ENCODE measurements around the gene TCHP. TPM values are rescaled to one million over a fixed set of nuclear protein-coding genes. Genes with fewer than 3 reads are reported as not detected.

Gene TCHP
- total RNA-seq, 1 donor from 2014 or later, result 20.6 TPM

DNA sequence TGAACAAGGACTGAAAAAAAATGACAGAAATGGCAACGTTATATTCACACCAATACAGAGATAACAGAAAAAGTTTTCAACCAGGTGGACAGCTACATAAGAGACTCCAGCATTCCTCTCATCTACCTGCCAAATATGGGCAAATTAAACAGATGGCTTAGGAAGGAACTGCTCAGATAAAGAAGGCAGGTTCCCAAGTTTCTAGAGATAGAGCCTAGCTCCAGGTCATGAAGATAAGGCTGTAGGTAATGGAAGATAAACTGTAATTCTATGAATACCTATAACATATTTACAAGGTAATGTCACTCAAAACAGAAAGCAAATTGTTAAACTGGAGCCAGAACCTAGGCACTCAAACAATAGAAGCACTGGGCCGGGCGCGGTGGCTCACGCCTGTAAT is 53.6 kb downstream of the TCHP start:
- Mint-ChIP-seq H3K4me3 (ENCODE audit: low read depth) (no peak overlapping the region), H3K27me3 (no peaks in the 10 kb centered on the region), H3K36me3 (ENCODE audit: insufficient read depth) (peaks cover 36% of the 10 kb centered on the region), H3K9me3 (ENCODE audit: low read depth) (no peaks in the 10 kb centered on the region), H3K4me1 (ENCODE audit: low read depth) (peaks cover 8% of the 10 kb centered on the region), H3K27ac (peak overlapping the region; percentile 23)
- TF ChIP-seq, protein P1, sequence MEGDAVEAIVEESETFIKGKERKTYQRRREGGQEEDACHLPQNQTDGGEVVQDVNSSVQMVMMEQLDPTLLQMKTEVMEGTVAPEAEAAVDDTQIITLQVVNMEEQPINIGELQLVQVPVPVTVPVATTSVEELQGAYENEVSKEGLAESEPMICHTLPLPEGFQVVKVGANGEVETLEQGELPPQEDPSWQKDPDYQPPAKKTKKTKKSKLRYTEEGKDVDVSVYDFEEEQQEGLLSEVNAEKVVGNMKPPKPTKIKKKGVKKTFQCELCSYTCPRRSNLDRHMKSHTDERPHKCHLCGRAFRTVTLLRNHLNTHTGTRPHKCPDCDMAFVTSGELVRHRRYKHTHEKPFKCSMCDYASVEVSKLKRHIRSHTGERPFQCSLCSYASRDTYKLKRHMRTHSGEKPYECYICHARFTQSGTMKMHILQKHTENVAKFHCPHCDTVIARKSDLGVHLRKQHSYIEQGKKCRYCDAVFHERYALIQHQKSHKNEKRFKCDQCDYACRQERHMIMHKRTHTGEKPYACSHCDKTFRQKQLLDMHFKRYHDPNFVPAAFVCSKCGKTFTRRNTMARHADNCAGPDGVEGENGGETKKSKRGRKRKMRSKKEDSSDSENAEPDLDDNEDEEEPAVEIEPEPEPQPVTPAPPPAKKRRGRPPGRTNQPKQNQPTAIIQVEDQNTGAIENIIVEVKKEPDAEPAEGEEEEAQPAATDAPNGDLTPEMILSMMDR (IDR thresholded peaks at IDR 0.05; ENCODE audit: unreplicated experiment), result no peak
- no peak for DNase-seq (ENCODE audit: low spot score, unreplicated experiment)

DNA sequence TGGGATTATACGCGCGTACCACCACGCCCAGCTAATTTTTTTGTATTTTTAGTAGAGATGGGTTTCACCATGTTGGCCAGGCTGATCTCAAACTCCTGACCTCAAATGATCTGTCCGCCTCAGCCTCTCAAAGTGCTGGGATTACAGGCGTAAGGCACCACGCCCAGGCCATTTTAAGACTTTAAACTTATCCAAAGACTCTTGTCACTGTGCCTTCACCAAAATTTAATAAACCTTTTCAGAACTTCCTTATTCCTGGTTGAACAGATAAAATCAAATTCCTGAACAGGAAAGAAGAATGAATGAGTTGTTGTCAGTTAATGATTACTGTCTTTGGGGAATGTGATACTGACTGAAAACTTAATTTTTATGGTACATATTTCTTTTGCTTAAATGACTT is 58.3 kb downstream of the TCHP start:
- Mint-ChIP-seq H3K36me3 (ENCODE audit: insufficient read depth) (peaks cover 22% of the 10 kb centered on the region), H3K4me1 (ENCODE audit: low read depth) (no peaks in the 10 kb centered on the region), H3K4me3 (ENCODE audit: low read depth) (no peak overlapping the region), H3K9me3 (ENCODE audit: low read depth) (no peaks in the 10 kb centered on the region), H3K27ac (no peak overlapping the region), H3K27me3 (no peaks in the 10 kb centered on the region)
- DNase-seq (ENCODE audit: low spot score, unreplicated experiment), result no peak
- TF ChIP-seq, protein P1 (IDR thresholded peaks at IDR 0.05; ENCODE audit: unreplicated experiment), result no peak

DNA sequence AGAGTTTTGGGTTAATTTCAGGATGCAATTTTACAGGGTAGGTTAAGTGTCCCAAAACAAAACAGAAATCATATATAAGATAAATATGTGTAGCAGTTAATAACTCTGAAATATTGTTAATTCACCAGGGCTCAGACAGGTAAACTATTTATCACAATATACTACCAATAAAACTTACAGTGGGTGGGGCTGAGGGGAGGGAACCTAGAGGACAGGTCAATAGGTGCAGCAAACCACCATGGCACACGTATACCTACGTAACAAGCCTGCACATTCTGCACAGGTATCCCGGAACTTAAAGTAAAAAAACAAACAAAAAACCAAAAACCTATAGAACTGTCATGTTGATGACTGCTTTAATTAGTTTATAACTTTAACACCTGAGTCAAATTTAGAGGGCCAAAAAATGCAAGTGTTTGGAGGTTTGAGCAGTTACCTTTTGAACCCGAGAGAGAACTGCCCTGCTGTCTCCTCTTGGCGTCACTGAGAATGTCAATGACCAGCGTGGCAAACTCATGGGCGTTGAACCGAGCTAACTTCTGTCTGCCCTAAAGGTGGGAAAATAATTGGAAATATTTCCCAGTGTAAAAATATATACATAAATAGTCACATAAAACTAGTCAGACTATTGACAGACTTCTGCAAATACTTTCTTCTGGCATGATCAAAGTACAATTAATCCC is 59.5 kb downstream of the TCHP start:
- H3K4me1 Mint-ChIP-seq (ENCODE audit: low read depth), result no peaks in the 10 kb centered on the region

DNA sequence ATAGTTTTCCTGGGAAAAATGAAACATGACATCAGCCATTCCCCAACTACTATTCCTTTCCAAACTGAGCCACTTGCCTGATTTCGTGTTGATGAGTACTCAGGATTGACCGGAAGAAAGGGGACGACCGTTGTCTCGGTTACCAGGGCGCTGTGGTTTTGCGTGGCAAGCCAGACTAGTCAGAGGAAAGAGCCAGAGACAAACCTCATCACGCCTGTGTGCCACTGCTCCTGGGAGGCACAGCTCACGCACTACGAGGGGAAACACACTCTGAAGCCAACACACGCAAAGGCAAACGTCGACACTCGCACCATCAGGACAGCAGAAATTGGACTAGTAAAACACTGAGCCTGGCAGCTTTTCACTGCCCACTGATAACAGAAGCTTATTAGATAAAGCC is 61.1 kb downstream of the TCHP start:
- Mint-ChIP-seq H3K27ac (no peak overlapping the region), H3K4me1 (ENCODE audit: low read depth) (no peaks in the 10 kb centered on the region), H3K27me3 (no peaks in the 10 kb centered on the region), H3K9me3 (ENCODE audit: low read depth) (no peaks in the 10 kb centered on the region), H3K36me3 (ENCODE audit: insufficient read depth) (peaks cover 20% of the 10 kb centered on the region), H3K4me3 (ENCODE audit: low read depth) (no peak overlapping the region)
- TF ChIP-seq, protein P1 (IDR thresholded peaks at IDR 0.05; ENCODE audit: unreplicated experiment), result no peak
- DNase-seq (ENCODE audit: low spot score, unreplicated experiment), result no peak

More for the DNA sequence above, 59.5 kb downstream of the TCHP start:
- Mint-ChIP-seq H3K27me3 (no peaks in the 10 kb centered on the region), H3K36me3 (ENCODE audit: insufficient read depth) (peaks cover 17% of the 10 kb centered on the region), H3K9me3 (ENCODE audit: low read depth) (no peaks in the 10 kb centered on the region), H3K27ac (no peak overlapping the region), H3K4me3 (ENCODE audit: low read depth) (no peak overlapping the region)
- no peak for DNase-seq (ENCODE audit: low spot score, unreplicated experiment)
- TF ChIP-seq, protein P1 (IDR thresholded peaks at IDR 0.05; ENCODE audit: unreplicated experiment), result no peak

DNA sequence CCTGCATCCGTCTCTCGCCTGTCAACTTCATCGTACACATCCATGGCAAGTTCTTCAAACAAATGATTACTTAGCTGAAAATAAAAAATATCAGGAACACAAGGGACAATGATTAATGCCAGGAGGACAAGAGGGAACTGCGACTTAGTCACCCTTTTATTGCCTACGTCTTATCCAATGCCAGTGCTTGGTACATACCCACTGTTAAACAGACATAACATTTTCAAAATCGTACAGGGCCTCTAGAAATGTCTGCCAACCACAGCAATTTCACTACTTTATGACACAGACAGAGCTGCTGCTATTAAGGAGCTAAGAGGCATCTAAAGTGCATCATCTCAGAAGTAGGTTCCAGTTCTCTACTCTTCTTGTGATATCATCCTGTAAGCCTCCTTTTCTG is 61.5 kb downstream of the TCHP start:
- Mint-ChIP-seq H3K27ac (no peak overlapping the region), H3K9me3 (ENCODE audit: low read depth) (no peaks in the 10 kb centered on the region), H3K36me3 (ENCODE audit: insufficient read depth) (peaks cover 18% of the 10 kb centered on the region), H3K4me1 (ENCODE audit: low read depth) (no peaks in the 10 kb centered on the region), H3K4me3 (ENCODE audit: low read depth) (no peak overlapping the region), H3K27me3 (no peaks in the 10 kb centered on the region)
- TF ChIP-seq, protein P1 (IDR thresholded peaks at IDR 0.05; ENCODE audit: unreplicated experiment), result no peak
- no peak for DNase-seq (ENCODE audit: low spot score, unreplicated experiment)

Data from progenitor cell of endocrine pancreas (in vitro differentiated cells).